HG02852 (cell line): ENCODE data around the gene NFATC2IP.
"Not testable (repeated sequence)": the region's sequence is repeated elsewhere in the genome, so short reads cannot be mapped to it uniquely, and the experiment has no call there.

Experiments
- ATAC-seq: cut with Tn5 transposase; IDR thresholded peaks from one replicate; pipeline ENCODE4 v1.9.1; 2021; ENCODE audit warnings: mild to moderate bottlenecking, moderate library complexity; ENCODE audit not compliant: unreplicated experiment

NFATC2IP gene

GRCh38 chr16:28964496-28964895 lies 13.8 kb downstream of the NFATC2IP start:
- ATAC-seq: no peak

DNA sequence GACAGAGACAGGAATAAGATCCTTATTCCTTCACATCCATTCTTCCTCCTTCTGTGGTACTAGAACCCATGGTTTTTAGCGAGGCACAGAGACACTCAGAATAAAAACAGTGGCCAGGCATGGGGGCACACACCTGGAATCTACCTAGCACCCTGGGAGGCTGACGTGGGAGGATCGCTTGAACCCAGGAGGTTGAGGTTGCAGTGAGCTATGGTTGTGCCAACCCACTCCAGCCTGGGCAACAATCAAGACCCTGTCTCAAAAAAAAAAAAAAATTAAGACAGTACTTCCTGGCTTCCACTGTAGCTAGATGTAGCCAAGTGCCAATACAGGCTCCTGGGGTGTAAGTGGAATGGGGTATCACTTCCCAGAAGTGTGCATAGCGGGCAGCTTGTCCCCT lies 16.4 kb downstream of the NFATC2IP start:
- no peak for ATAC-seq

- ATAC-seq: not testable (repeated sequence)
Measured at GRCh38 chr16:28969696-28970095, 19.0 kb downstream of the NFATC2IP start.

- peak; percentile 15 for ATAC-seq
Measured at GRCh38 chr16:28974007-28974436, 23.3 kb downstream of the NFATC2IP start.

- peak; percentile 86 for ATAC-seq
Measured at GRCh38 chr16:28974437-28975157, 23.9 kb downstream of the NFATC2IP start, which contains the start of gene SPNS1. TSS of gene SPNS1 (plus strand) at chr16:28974778. CDS start at chr16:28975152, 374 bp downstream.

GRCh38 chr16:28975158-28975599 lies 24.4 kb downstream of the NFATC2IP start:
- ATAC-seq: peak; percentile 11

GRCh38 chr16:28977703-28978662 lies 27.2 kb downstream of the NFATC2IP start:
- ATAC-seq: no peak

GRCh38 chr16:28980330-28980729 lies 29.6 kb downstream of the NFATC2IP start:
- ATAC-seq: not testable (repeated sequence)

DNA sequence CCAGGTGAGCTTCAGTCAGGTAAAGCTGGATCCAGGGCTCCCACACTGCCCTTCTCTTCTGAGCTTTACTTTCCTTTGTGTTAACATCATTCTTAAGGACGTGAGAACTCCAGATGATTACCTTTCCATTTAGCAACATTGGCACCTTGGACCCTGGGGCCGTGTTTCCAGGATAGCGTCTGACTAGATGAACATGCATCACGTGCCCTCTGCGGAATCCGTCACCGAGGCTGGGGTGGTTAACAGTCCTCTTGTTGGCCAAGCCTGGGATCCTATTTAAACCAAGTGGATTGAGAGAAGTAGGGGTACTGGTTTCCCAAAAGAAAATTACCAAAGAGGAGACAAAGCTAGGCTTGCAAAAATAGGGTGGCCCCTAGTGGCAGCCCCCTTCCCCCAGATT lies 30.2 kb downstream of the NFATC2IP start:
- no peak for ATAC-seq

DNA sequence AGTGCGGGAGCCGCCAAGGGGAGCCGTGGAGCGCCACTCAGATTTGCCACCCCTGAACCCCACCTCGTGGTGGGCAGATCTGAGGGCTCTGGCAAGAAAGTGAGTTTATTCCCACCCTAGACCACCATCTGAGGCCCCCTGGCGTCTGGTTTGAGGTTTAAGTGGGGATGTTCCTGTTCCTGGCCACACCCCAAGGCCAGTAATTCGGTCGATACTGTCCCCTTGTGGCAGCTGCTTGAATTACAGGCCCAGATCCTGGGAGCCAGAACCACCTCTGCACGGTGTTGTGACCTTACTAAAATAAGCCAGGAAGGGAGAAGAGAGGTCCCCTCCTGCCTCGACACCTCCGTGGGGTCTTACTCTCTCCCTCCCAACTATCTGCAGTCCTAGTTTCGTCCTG lies 30.8 kb downstream of the NFATC2IP start:
- ATAC-seq: no peak

- ATAC-seq: no peak
Measured at GRCh38 chr16:28982418-28982817, 31.7 kb downstream of the NFATC2IP start.

- no peak for ATAC-seq
Measured at GRCh38 chr16:28982949-28983348, 32.2 kb downstream of the NFATC2IP start.

- ATAC-seq: no peak
Measured at GRCh38 chr16:28983644-28984043, 32.9 kb downstream of the NFATC2IP start.

DNA sequence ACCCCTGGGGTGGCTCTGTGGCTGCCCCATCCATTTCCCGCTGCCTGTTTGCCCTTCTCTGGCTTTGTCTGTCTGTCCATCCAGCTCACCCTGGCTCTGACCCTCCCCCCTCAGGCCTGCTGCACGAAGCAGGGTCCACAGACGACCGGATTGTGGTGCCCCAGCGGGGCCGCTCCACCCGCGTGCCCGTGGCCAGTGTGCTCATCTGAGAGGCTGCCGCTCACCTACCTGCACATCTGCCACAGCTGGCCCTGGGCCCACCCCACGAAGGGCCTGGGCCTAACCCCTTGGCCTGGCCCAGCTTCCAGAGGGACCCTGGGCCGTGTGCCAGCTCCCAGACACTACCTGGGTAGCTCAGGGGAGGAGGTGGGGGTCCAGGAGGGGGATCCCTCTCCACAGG lies 33.4 kb downstream of the NFATC2IP start:
- ATAC-seq: no peak

DNA sequence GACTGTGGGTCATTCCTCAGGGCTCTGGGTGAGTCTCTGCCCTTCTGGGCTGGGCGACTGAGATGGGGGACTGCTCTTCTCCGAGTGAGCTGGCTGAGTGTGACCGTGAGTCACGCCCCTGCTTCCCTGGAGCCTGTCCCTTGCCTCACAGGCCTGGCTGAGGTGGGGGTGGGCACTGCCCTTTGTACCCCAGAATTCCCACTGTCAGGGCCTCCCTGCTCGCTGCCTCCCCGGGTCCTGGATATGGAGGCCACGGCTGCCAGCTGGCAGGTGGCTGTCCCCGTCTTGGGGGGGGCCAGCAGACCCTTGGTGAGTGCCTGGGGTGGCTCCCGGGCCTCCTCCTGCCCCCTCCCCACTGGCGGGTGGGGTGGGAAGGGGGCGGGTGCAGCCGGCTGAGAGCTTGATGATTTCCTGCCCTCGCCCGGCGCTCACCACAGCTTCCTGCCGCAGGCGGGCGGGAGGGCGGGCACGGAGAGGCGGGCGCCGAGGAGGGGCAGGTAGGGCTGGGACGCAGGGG lies 33.9 kb downstream of the NFATC2IP start, which contains the start of gene LAT:
Gene LAT (plus strand): TSS at position 434 of the 517 bp plus-strand sequence. CDS start 366 bp downstream, outside the sequence.
- ATAC-seq: no peak

GRCh38 chr16:28985211-28986041 lies 34.7 kb downstream of the NFATC2IP start:
- no peak for ATAC-seq

DNA sequence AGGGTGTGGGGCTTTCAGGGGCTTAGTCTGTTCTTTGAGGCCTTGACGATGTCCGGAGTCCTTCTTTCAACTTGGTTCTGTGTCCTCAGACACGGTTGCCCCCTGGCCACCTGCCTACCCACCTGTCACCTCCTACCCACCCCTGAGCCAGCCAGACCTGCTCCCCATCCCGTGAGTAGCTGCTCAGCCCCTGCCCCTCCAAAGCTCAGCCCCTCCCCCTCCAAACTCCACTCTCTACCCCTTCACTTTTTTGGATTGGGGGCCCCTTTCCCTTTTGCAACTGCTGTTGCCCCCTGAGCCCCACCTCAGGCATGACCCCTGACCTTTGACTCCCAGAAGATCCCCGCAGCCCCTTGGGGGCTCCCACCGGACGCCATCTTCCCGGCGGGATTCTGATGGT lies 35.3 kb downstream of the NFATC2IP start:
- ATAC-seq: no peak

DNA sequence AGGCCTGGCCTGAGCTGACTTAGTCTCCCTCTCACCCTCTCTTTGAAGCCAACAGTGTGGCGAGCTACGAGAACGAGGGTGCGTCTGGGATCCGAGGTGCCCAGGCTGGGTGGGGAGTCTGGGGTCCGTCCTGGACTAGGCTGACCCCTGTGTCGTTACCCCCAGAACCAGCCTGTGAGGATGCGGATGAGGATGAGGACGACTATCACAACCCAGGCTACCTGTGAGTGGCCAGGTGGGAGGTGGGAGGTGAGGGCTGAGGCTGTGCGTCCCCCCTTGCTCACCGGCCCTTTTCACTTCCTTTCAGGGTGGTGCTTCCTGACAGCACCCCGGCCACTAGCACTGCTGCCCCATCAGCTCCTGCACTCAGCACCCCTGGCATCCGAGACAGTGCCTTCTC lies 35.8 kb downstream of the NFATC2IP start:
- ATAC-seq: no peak

- no peak for ATAC-seq
Measured at GRCh38 chr16:28987170-28987853, 36.6 kb downstream of the NFATC2IP start.

GRCh38 chr16:28989363-28989762 lies 38.6 kb downstream of the NFATC2IP start:
- ATAC-seq: no peak
